MCF 10A (cell line): ENCODE results near the gene PATL2. TPM values are rescaled to one million over a fixed set of nuclear protein-coding genes. Genes with fewer than 3 reads are reported as not detected.
A peak's percentile ranks its signal among the peaks of the same experiment; 100 is the strongest.
"Not testable (repeated sequence)": the region's sequence is repeated elsewhere in the genome, so short reads cannot be mapped to it uniquely, and the experiment has no call there.

Experiments used
- BruUV-seq: library from RNA; stranded (reverse); fragments of 400-500 nt; replicated peaks from 2 replicates; lab custom pipeline; 2021; lab: Mats Ljungman, UMichigan
- CTCF ChIA-PET: fragments of 300-600 bp; sonication (Branson Sonifier 250); formaldehyde crosslinking; extraction: SDS; loops from one replicate; lab custom pipeline; 2021; ENCODE audit warnings: antibody characterized with exemption, inconsistent platforms; lab: Yijun Ruan, JAX
- POLR2A ChIA-PET: fragments of 300-600, 350-650 bp; sonication (Branson Sonifier 250); formaldehyde crosslinking; extraction: SDS; loops from one replicate; lab custom pipeline; 2020; ENCODE audit warnings: antibody characterized with exemption, inconsistent platforms; lab: Yijun Ruan, JAX
- DNase-seq: peaks from one replicate; pipeline ENCODE4 v3.0.0-alpha.2; 2018; ENCODE audit not compliant: unreplicated experiment
- H3K27ac Mint-ChIP-seq: one replicate; pipeline ENCODE4 v1.8.0; 2022; ENCODE audit warnings: mild to moderate bottlenecking, low read depth, mixed read lengths; ENCODE audit not compliant: unreplicated experiment
- H3K27me3 Mint-ChIP-seq: one replicate; pipeline ENCODE4 v1.8.0; 2022; ENCODE audit warnings: mixed read lengths; ENCODE audit not compliant: insufficient read depth, unreplicated experiment
- H3K36me3 Mint-ChIP-seq: one replicate; pipeline ENCODE4 v1.8.0; 2022; ENCODE audit warnings: mild to moderate bottlenecking, moderate library complexity, mixed read lengths; ENCODE audit not compliant: insufficient read depth, unreplicated experiment
- H3K4me1 Mint-ChIP-seq: one replicate; pipeline ENCODE4 v1.8.0; 2022; ENCODE audit warnings: mixed read lengths; ENCODE audit not compliant: insufficient read depth, unreplicated experiment
- H3K4me3 Mint-ChIP-seq: one replicate; pipeline ENCODE4 v1.8.0; 2022; ENCODE audit warnings: mild to moderate bottlenecking, moderate library complexity, mixed read lengths; ENCODE audit not compliant: unreplicated experiment
- H3K9me3 Mint-ChIP-seq: one replicate; pipeline ENCODE4 v1.8.0; 2022; ENCODE audit warnings: mixed read lengths; ENCODE audit not compliant: unreplicated experiment
- CTCF ChIP-seq: fragments of 200-600 bp; IDR thresholded peaks from one replicate; pipeline ENCODE4 v1.8.0; 2022; ENCODE audit warnings: antibody characterized with exemption, mild to moderate bottlenecking; ENCODE audit not compliant: unreplicated experiment
- intact Hi-C: fragments of 100-400 bp; cut with micrococcal nuclease; formaldehyde crosslinking; loops from 2 replicates; pipeline ENCODE4 v1.14.1; 2022
- total RNA-seq: library from RNA; stranded (reverse); gene quantifications from 2 replicates; pipeline ENCODE4 v1.2.3, GENCODE V29; 2022

PATL2 gene
- total RNA-seq, 1 experiment from 2014 or later, result 0.16 TPM

DNA sequence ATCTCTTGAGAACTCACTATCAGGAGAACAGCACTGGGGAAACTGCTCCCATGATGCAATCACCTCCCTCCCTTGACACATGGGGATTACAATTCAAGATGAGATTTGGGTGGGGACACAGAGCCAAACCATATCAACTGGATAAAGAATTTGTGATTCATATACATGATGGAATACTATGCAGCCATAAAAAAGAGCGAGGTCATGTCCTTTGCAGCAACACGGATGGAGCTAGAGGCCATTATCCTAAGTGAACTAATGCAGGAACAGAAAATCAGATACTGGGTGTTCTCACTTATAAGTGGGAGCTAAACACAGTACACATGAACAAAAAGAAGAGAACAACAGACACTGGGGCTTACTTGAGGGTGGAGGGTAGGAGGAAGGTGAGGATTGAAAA, 64.7 kb downstream of the PATL2 start:
- intact Hi-C loops, result no loop called here
- H3K4me1 Mint-ChIP-seq, result peaks cover 11% of the 10 kb centered on the region
- no peak for DNase-seq
- H3K27ac Mint-ChIP-seq, result no peak overlapping the region
- no TSS peak for BruUV-seq
- H3K36me3 Mint-ChIP-seq, result peaks cover 75% of the 10 kb centered on the region
- CTCF ChIA-PET, result no interaction called here
- no peak overlapping the region for H3K4me3 Mint-ChIP-seq
- peaks cover 18% of the 10 kb centered on the region for H3K9me3 Mint-ChIP-seq
- no peaks in the 10 kb centered on the region for H3K27me3 Mint-ChIP-seq
- TF ChIP-seq CTCF, result no peak
- POLR2A ChIA-PET, result no interaction called here

DNA sequence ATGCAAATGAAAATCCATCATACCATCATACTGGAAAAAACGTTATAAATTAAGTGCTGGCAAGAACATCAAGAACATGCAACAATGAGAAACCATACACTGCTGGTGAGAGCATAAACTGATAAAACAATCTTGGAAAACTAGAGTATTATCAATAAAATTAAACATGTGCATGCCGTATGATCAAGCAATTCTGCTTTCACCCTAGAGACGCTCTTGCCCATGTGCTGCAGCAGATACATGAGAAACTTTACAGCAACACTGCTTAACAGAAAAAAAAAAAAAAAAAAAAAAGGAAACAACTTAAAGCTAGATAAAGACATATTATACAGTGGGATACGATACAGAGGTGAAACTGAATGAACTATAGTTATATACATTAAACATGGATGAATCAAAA, 69.5 kb downstream of the PATL2 start:
- CTCF ChIA-PET, result interaction anchor here (0.6 kb wide), 1 partner anchor 106 kb away, joined by 3 read pairs; no protein-coding TSS in a partner anchor
- no peak overlapping the region for H3K4me3 Mint-ChIP-seq
- peaks cover 11% of the 10 kb centered on the region for H3K4me1 Mint-ChIP-seq
- peaks cover 70% of the 10 kb centered on the region for H3K36me3 Mint-ChIP-seq
- no peak overlapping the region for H3K27ac Mint-ChIP-seq
- intact Hi-C loops, result no loop called here
- POLR2A ChIA-PET, result interaction anchor here (0.8 kb wide), 1 partner anchor 13 kb away, joined by 3 read pairs; no protein-coding TSS in a partner anchor
- BruUV-seq, result no TSS peak
- peaks cover 16% of the 10 kb centered on the region for H3K9me3 Mint-ChIP-seq
- no peaks in the 10 kb centered on the region for H3K27me3 Mint-ChIP-seq
- no peak for DNase-seq
- no peak for TF ChIP-seq CTCF

- intact Hi-C loops, result no loop called here
- peaks cover 89% of the 10 kb centered on the region for H3K36me3 Mint-ChIP-seq
- no peaks in the 10 kb centered on the region for H3K4me1 Mint-ChIP-seq
- no peak for DNase-seq
- no peaks in the 10 kb centered on the region for H3K27me3 Mint-ChIP-seq
- no TSS peak for BruUV-seq
- no peak for TF ChIP-seq CTCF
- ChIA-PET CTCF (no interaction called here), POLR2A (interaction anchor here (0.6 to 1.1 kb wide), 3 partner anchors 25 to 136 kb away, joined by 3 to 4 read pairs (median 3); no protein-coding TSS in a partner anchor)
- no peak overlapping the region for H3K27ac Mint-ChIP-seq
- no peaks in the 10 kb centered on the region for H3K9me3 Mint-ChIP-seq
- no peak overlapping the region for H3K4me3 Mint-ChIP-seq
Observed at GRCh38 chr15:44636976-44637375, 74.1 kb downstream of the PATL2 start.

DNA sequence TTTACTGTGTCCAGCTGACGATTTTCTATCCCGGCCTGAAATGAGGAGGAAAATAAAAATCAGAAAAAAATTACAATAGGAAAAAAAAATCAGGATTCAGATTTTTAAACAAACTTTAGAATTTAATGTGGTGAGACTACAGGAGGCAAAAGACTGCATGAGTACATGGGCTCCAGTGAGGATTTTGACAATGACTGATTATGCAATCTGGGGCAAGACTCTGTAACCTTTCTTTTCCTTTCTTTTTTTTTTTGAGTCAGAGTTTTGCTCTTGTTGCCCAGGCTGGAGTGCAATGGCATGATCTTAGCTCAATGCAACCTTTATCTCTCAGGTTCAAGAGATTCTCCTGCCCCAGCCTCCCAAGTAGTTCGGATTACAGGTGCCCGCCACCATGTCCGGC, 77.5 kb downstream of the PATL2 start:
- Mint-ChIP-seq H3K4me1 (no peaks in the 10 kb centered on the region), H3K27ac (peak overlapping the region; percentile 90), H3K27me3 (no peaks in the 10 kb centered on the region), H3K4me3 (no peak overlapping the region), H3K9me3 (no peaks in the 10 kb centered on the region), H3K36me3 (peaks cover 84% of the 10 kb centered on the region)
- intact Hi-C loops, result no loop called here
- BruUV-seq, result TSS peak; percentile 63
- ChIA-PET POLR2A (interaction anchor here (0.7 to 2.4 kb wide), 9 partner anchors 9 to 165 kb away, joined by 3 to 10 read pairs (median 3); partner anchors contain the start of genes B2M, PATL2 and SPG11), CTCF (interaction anchor here (1.3 to 1.6 kb wide), 3 partner anchors 21 to 55 kb away, joined by 3 to 6 read pairs (median 3); no protein-coding TSS in a partner anchor)
- DNase-seq, result peak; percentile 69
- TF ChIP-seq CTCF, result no peak

DNA sequence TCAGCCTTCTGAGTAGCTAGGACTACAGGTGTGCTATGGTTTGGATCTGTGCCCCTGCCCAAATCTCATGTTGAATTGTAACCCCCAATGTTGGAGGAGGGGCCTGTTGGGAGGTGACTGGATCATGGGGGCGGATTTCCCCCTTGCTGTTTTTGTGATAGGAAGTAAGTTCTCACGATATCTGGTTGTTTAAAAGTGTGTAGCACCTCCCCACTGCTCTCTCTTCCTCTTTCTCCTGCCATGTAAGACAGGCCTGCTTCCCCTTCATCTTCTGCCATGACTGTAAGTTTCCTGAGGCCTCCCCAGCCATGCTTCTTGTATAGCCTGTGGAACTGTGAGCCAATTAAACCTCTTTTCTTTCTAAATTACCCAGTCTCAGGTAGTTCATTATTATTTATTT, 85.8 kb downstream of the PATL2 start:
- DNase-seq, CTCF ChIA-PET: not testable (repeated sequence)
- POLR2A ChIA-PET, result interaction anchor here (0.7 kb wide), 1 partner anchor 9 kb away, joined by 3 read pairs; no protein-coding TSS in a partner anchor

More for the DNA sequence above, 85.8 kb downstream of the PATL2 start:
- H3K4me3 Mint-ChIP-seq, BruUV-seq, H3K4me1 Mint-ChIP-seq, H3K27ac Mint-ChIP-seq, H3K27me3 Mint-ChIP-seq, H3K9me3 Mint-ChIP-seq, intact Hi-C loops: not testable (repeated sequence)
- peaks cover 77% of the 10 kb centered on the region for H3K36me3 Mint-ChIP-seq
